IMR-90 (cell line): ENCODE measurements around the gene DNAJC6. TPM values are rescaled to one million over a fixed set of nuclear protein-coding genes. Genes with fewer than 3 reads are reported as not detected.
A peak's percentile ranks its signal among the peaks of the same experiment; 100 is the strongest.

Experiments
- ATAC-seq: fragments of 200-7000 bp; cut with Tn5 transposase; 2 replicates; pipeline ENCODE4 v1.9.1; 2020; ENCODE audit warnings: low read depth, mild to moderate bottlenecking, moderate library complexity
- BruUV-seq: library from RNA; stranded (reverse); fragments of 400-500 nt; replicated peaks from 2 replicates; lab custom pipeline; 2021; lab: Mats Ljungman, UMichigan
- CTCF ChIA-PET: fragments of 300-600 bp; formaldehyde crosslinking; extraction: SDS; loops from one replicate; lab custom pipeline; 2021; ENCODE audit warnings: antibody characterized with exemption; lab: Yijun Ruan, JAX
- POLR2A ChIA-PET: fragments of 300-600 bp; sonication (Branson Sonifier 250); formaldehyde crosslinking; loops from one replicate; lab custom pipeline; 2022; ENCODE audit warnings: antibody characterized with exemption; ENCODE audit not compliant: unreplicated experiment; lab: Charles Lee
- DNase-seq: peaks from one replicate; pipeline ENCODE4 v3.0.0; 2013
- H2AFZ ChIP-seq: replicated peaks from 2 replicates; pipeline ENCODE3; 2013; ENCODE audit warnings: low read length, mild to moderate bottlenecking; ENCODE audit not compliant: poor library complexity
- H2AK5ac ChIP-seq: 2 replicates; pipeline ENCODE4 v1.6.1; 2013; ENCODE audit warnings: low read depth, low read length, inconsistent platforms
- H2AK9ac ChIP-seq: replicated peaks from 2 replicates; pipeline ENCODE3; 2013; ENCODE audit warnings: mild to moderate bottlenecking, low read depth, low read length, moderate library complexity; ENCODE audit not compliant: poor library complexity
- H2BK120ac ChIP-seq: 2 replicates; pipeline ENCODE4 v1.6.1; 2013; ENCODE audit warnings: low read depth, low read length, inconsistent platforms
- H2BK15ac ChIP-seq: 3 replicates; pipeline ENCODE4 v1.6.1; 2013; ENCODE audit warnings: low read depth, low read length, inconsistent platforms
- H2BK20ac ChIP-seq: 2 replicates; pipeline ENCODE4 v1.6.1; 2013; ENCODE audit warnings: low read depth, mild to moderate bottlenecking, inconsistent platforms, low read length, moderate library complexity
- H2BK5ac ChIP-seq: 2 replicates; pipeline ENCODE4 v1.6.1; 2013; ENCODE audit warnings: mild to moderate bottlenecking, low read depth, low read length, inconsistent platforms; ENCODE audit not compliant: poor library complexity, severe bottlenecking
- H3K14ac ChIP-seq: replicated peaks from 2 replicates; pipeline ENCODE4 v1.6.1; 2013; ENCODE audit warnings: low read depth, low read length, inconsistent platforms
- H3K18ac ChIP-seq: 2 replicates; pipeline ENCODE4 v1.6.1; 2013; ENCODE audit warnings: low read depth, low read length, control low read depth
- H3K23ac ChIP-seq: 2 replicates; pipeline ENCODE4 v1.6.1; 2013; ENCODE audit warnings: low read depth, low read length, inconsistent platforms
- H3K27ac ChIP-seq: 2 replicates; pipeline ENCODE4 v1.5.1; 2013; ENCODE audit warnings: mild to moderate bottlenecking, control low read depth, low read length; ENCODE audit not compliant: insufficient read depth
- H3K27me3 ChIP-seq: 2 replicates; pipeline ENCODE4 v1.6.1; 2013; ENCODE audit warnings: low read length; ENCODE audit not compliant: control insufficient read depth, insufficient read depth
- H3K36me3 ChIP-seq: 2 replicates; pipeline ENCODE4 v1.6.1; 2013; ENCODE audit warnings: low read length, mixed read lengths; ENCODE audit not compliant: control insufficient read depth, insufficient read depth
- H3K4ac ChIP-seq: 2 replicates; pipeline ENCODE4 v1.6.1; 2013; ENCODE audit warnings: low read depth, low read length, inconsistent platforms
- H3K4me1 ChIP-seq: 2 replicates; pipeline ENCODE4 v1.6.1; 2013; ENCODE audit warnings: low read length, mixed read lengths; ENCODE audit not compliant: control insufficient read depth, insufficient read depth
- H3K4me2 ChIP-seq: 2 replicates; pipeline ENCODE4 v1.6.1; 2013; ENCODE audit warnings: low read depth, mild to moderate bottlenecking, control low read depth, low read length, moderate library complexity
- H3K4me3 ChIP-seq: 2 replicates; pipeline ENCODE4 v1.5.1; 2013; ENCODE audit warnings: low read depth, mild to moderate bottlenecking, control low read depth, low read length, moderate library complexity; ENCODE audit not compliant: insufficient read depth
- H3K56ac ChIP-seq: 2 replicates; pipeline ENCODE4 v1.6.1; 2013; ENCODE audit warnings: low read length, inconsistent platforms; ENCODE audit not compliant: insufficient read depth; ENCODE audit errors: extremely low read depth
- H3K79me1 ChIP-seq, 2 experiments: 2 replicates each; pipeline ENCODE4 v1.6.1; 2013; ENCODE audit warnings: low read length in 2 of 2, inconsistent platforms in 1 of 2, low read depth in 1 of 2
- H3K9ac ChIP-seq: 2 replicates; pipeline ENCODE4 v1.6.1; 2013; ENCODE audit warnings: low read depth, low read length, control low read depth
- H3K9me1 ChIP-seq: 2 replicates; pipeline ENCODE4 v1.6.1; 2013; ENCODE audit warnings: low read length, inconsistent platforms; ENCODE audit not compliant: insufficient read depth
- H3K9me3 ChIP-seq: 2 replicates; pipeline ENCODE4 v1.6.1; 2013; ENCODE audit warnings: low read length; ENCODE audit not compliant: control insufficient read depth, insufficient read depth
- H4K20me1 ChIP-seq: 2 replicates; pipeline ENCODE4 v1.6.1; 2013; ENCODE audit warnings: low read length, inconsistent platforms; ENCODE audit not compliant: insufficient read depth
- H4K5ac ChIP-seq: 2 replicates; pipeline ENCODE4 v1.6.1; 2013; ENCODE audit warnings: mild to moderate bottlenecking, low read depth, low read length, control low read depth
- H4K8ac ChIP-seq, 2 experiments: 2 replicates each; pipeline ENCODE4 v1.6.1; 2013; ENCODE audit warnings: low read depth in 2 of 2, low read length in 2 of 2, control low read depth in 1 of 2, inconsistent platforms in 1 of 2
- H4K91ac ChIP-seq: 2 replicates; pipeline ENCODE4 v1.6.1; 2013; ENCODE audit warnings: low read depth, low read length, inconsistent platforms; ENCODE audit not compliant: insufficient read depth
- BHLHE40 ChIP-seq: fragments of 150-350 bp; IDR thresholded peaks from 2 replicates; pipeline ENCODE4 v1.6.1; 2016; ENCODE audit warnings: mild to moderate bottlenecking, low read depth, low read length
- CEBPB ChIP-seq: IDR thresholded peaks from 2 replicates; pipeline ENCODE4 v1.6.1; 2012; ENCODE audit warnings: low read depth, low read length, improper control_type of control experiment
- CHD1 ChIP-seq: IDR thresholded peaks from 2 replicates; pipeline ENCODE4 v1.6.1; 2012; ENCODE audit warnings: low read depth, low read length, improper control_type of control experiment
- CTCF ChIP-seq: conservative IDR thresholded peaks from 2 replicates; pipeline ENCODE4 v1.5.1; 2012; ENCODE audit warnings: mild to moderate bottlenecking, low read depth, low read length, improper control_type of control experiment
- ELK1 ChIP-seq: fragments of 150-350 bp; IDR thresholded peaks from 2 replicates; pipeline ENCODE4 v1.6.1; 2016; ENCODE audit warnings: low read depth, mild to moderate bottlenecking, low read length, moderate library complexity, borderline replicate concordance
- FOS ChIP-seq: fragments of 150-350 bp; IDR thresholded peaks from 2 replicates; pipeline ENCODE4 v1.6.1; 2016; ENCODE audit warnings: low read depth, low read length
- MAFK ChIP-seq: IDR thresholded peaks from 2 replicates; pipeline ENCODE4 v1.6.1; 2012; ENCODE audit warnings: low read depth, low read length, improper control_type of control experiment
- MXI1 ChIP-seq: IDR thresholded peaks from 2 replicates; pipeline ENCODE4 v1.6.1; 2012; ENCODE audit warnings: low read depth, mild to moderate bottlenecking, low read length, moderate library complexity, borderline replicate concordance
- NFE2L2 ChIP-seq: fragments of 150-350 bp; IDR thresholded peaks from 2 replicates; pipeline ENCODE4 v1.6.1; 2016; ENCODE audit warnings: low read depth, mild to moderate bottlenecking, low read length
- RAD21 ChIP-seq: IDR thresholded peaks from 2 replicates; pipeline ENCODE4 v1.6.1; 2012; ENCODE audit warnings: low read length, improper control_type of control experiment
- RFX5 ChIP-seq: IDR thresholded peaks from 2 replicates; pipeline ENCODE4 v1.8.0; 2012; ENCODE audit warnings: low read depth, mild to moderate bottlenecking, low read length, moderate library complexity
- USF2 ChIP-seq: fragments of 150-350 bp; IDR thresholded peaks from 2 replicates; pipeline ENCODE4 v1.6.1; 2017; ENCODE audit warnings: mild to moderate bottlenecking, antibody characterized with exemption, low read length, low read depth
- WGBS, 2 experiments: methylation state at CpG; one replicate each; pipeline versions ENCODE4 v1.1.5 to v1.1.7; 2013; ENCODE audit warnings: missing lambda C conversion rate in 2 of 2; ENCODE audit not compliant: insufficient read length in 1 of 2; ENCODE audit errors: extremely low coverage in 2 of 2; 5-methylcytosine and 5-hydroxymethylcytosine counted together
- dilution Hi-C: fragments of 300-500 bp; cut with HindIII; formaldehyde crosslinking; loops from one replicate; pipeline ENCODE4 v1.14.3; 2018; ENCODE audit warnings: low sequenced_read_pairs; ENCODE audit not compliant: unreplicated experiment
- in situ Hi-C: fragments of 300-500 bp; cut with MboI; formaldehyde crosslinking; loops from 3 replicates; pipeline ENCODE4 v1.14.3; 2019; ENCODE audit warnings: low sequenced_read_pairs, inconsistent platforms, mixed read lengths
- intact Hi-C: fragments of 100-400 bp; cut with micrococcal nuclease; formaldehyde crosslinking; loops from 2 replicates; pipeline ENCODE4 v1.10.0; 2022
- polyA plus RNA-seq, 3 experiments: library from polyadenylated mRNA; depleted of rRNA; stranded (reverse); fragments of >200 nt; gene quantifications; 2 replicates each; pipeline ENCODE4 v1.2.3, GENCODE V29; 2012; ENCODE audit warnings: low replicate concordance in 1 of 3
- total RNA-seq: library from RNA; depleted of rRNA; stranded (reverse); fragments of >200 nt; gene quantifications from 2 replicates; pipeline ENCODE4 v1.2.3, GENCODE V29; 2012

The DNAJC6 gene
- total and polyA plus RNA-seq, 2 of the 4 experiments (the other 2 are of a cell fraction) = 0.05 to 0.18 TPM

GRCh38 chr1:65429806-65430205 lies 120.5 kb downstream of the DNAJC6 start:
- Histone ChIP-seq H3K23ac (0 out of 2 replicates have a peak overlapping the region, but pooled peaks have one; percentile 15), H3K4me1 (peaks cover 9% of the 10 kb centered on the region), H4K91ac (no peak overlapping the region), H2AK5ac (no peak overlapping the region), H3K9me1 (peaks cover 8% of the 10 kb centered on the region), H2AK9ac (peak overlapping the region; percentile 48), H3K79me1 (peaks cover 38 to 58% of the 10 kb centered on the region in 2 experiments), H3K18ac (no peak overlapping the region; the same call in 1 of the 2 replicates), H3K14ac (0 out of 2 replicates have a peak overlapping the region, but pooled peaks have one; percentile 39), H3K36me3 (peaks cover 35% of the 10 kb centered on the region), H3K4me3 (no peak overlapping the region), H3K56ac (no peak overlapping the region), H4K8ac (no peak overlapping the region; a peak in 1 of 4 replicates), H3K27me3 (no peaks in the 10 kb centered on the region), H4K20me1 (peaks cover 3% of the 10 kb centered on the region; the same call in 1 of the 2 replicates), H2AFZ (no peak overlapping the region), H3K9ac (peak overlapping the region; percentile 49; the same call in 1 of the 2 replicates), H2BK5ac (peak overlapping the region; percentile 72), H3K27ac (0 out of 2 replicates have a peak overlapping the region, but pooled peaks have one; percentile 22), H3K4me2 (peak overlapping the region; percentile 13; the same call in 1 of the 2 replicates), H3K9me3 (no peaks in the 10 kb centered on the region), H4K5ac (no peak overlapping the region), H2BK120ac (no peak overlapping the region), H3K4ac (no peak overlapping the region), H2BK15ac (no peak overlapping the region), H2BK20ac (no peak overlapping the region; the same call in 1 of the 2 replicates)
- 100% methylated on average over 1 of the region's 7 CpGs; no CpG with 5 or more reads in 1 of the 2 experiments for WGBS, 2 experiments
- no TSS peak for BruUV-seq
- ChIA-PET POLR2A (no interaction called here), CTCF (interaction anchor here (1.5 kb wide), 1 partner anchor 258 kb away, joined by 5 read pairs; no protein-coding TSS in a partner anchor)
- dilution Hi-C loops = no loop called here
- ATAC-seq (peak; percentile 61), DNase-seq (peak; percentile 61)
- TF ChIP-seq USF2 = no peak
- no peak for TF ChIP-seq CHD1
- TF ChIP-seq BHLHE40 = peak; percentile 31; the same call in 1 of the 2 replicates
- peak; percentile 69 for TF ChIP-seq FOS
- TF ChIP-seq MXI1 = no peak
- no peak for TF ChIP-seq CTCF
- TF ChIP-seq MAFK = no peak
- TF ChIP-seq CEBPB = peak; percentile 71
- TF ChIP-seq RAD21 = no peak
- no peak for TF ChIP-seq NFE2L2
- no peak for TF ChIP-seq RFX5
- TF ChIP-seq ELK1 = no peak
- intact Hi-C loops = loop anchor here (5.0 kb wide), 4 partner anchors 192 to 1017 kb away; no protein-coding TSS in a partner anchor
- in situ Hi-C loops = loop anchor here (5.0 to 10.0 kb wide), 4 partner anchors 257 to 1015 kb away; no protein-coding TSS in a partner anchor
